ENCODE results near the gene CDC23. TPM values are rescaled to one million over a fixed set of nuclear protein-coding genes. Genes with fewer than 3 reads are reported as not detected.

CDC23 gene
- total and polyA plus RNA-seq, 2 of the 8 experiments (the other 6 are each of a cell fraction or from before 2014, with no cell fraction given): 32.6 to 45.7 TPM

DNA sequence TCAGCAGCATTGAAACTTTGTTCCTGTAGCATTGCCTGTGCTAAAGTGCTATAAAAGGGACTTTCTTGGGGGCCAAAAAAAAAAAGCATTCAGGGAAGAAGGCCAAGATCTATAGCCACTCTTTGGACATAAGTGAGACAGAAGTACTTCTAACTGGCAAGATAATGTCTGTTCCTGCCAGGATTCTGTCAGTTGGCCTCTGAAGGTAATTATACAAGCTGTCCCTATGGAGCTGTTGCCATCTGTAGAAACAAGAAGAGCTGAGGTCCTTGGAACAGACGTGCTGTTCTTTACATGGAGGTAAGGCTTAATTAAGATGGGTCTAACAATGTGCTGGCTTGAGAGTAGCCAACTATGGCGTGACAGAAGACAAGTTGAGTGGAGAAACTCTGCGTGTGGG is 24.5 kb downstream of the CDC23 start:
- H4K91ac ChIP-seq (replicated peaks; ENCODE audit: insufficient read length, low read length): no peak overlapping the region
- WGBS, 2 experiments (ENCODE audit: extremely low coverage in 1 of 2, insufficient coverage in 1 of 2, insufficient read length in 1 of 2, insufficient replicate concordance in 2 of 2, low coverage in 1 of 2, low lambda C conversion rate in 2 of 2, missing lambda C conversion rate in 1 of 2): 95% methylated on average over 3 of the region's 3 CpGs; no CpG with 5 or more reads in 1 of the 2 experiments
- no peaks in the 10 kb centered on the region for H3K23me2 ChIP-seq (ENCODE audit: low read depth, low read length)
- no peak overlapping the region for H2AK5ac ChIP-seq (ENCODE audit: low read depth, low read length)
- no peak overlapping the region for H3K4me2 ChIP-seq (ENCODE audit: insufficient read depth in 1 of 2, low read depth in 2 of 2, low read length in 2 of 2)
- peaks cover 0 to 1% (median 0%) of the 10 kb centered on the region in 4 experiments; a peak in 1 of 7 replicates for H3K27me3 ChIP-seq (replicated peaks in 1 of 4; ENCODE audit: control insufficient read depth in 3 of 4, extremely low read depth in 1 of 4, insufficient read depth in 3 of 4, low read length in 3 of 4)
- ChIA-PET POLR2A (ENCODE audit: partially characterized antibody) (interaction anchor here (0.6 to 4.6 kb wide), 9 partner anchors 8 to 249 kb away, joined by 3 to 37 read pairs (median 4); partner anchors contain the start of genes BRD8, CDC23, KDM3B and KIF20A), CTCF (ENCODE audit: partially characterized antibody) (interaction anchor here (0.8 to 2.9 kb wide), 5 partner anchors 9 to 90 kb away, joined by 3 to 12 read pairs (median 5); partner anchors contain the start of gene KIF20A)
- no peak overlapping the region for H2BK120ac ChIP-seq (replicated peaks; ENCODE audit: low read depth, low read length)
- H3K36me3 ChIP-seq (ENCODE audit: control insufficient read depth in 2 of 4, insufficient read depth in 4 of 4, low read length in 3 of 4): peaks cover 44 to 90% (median 78%) of the 10 kb centered on the region in 4 experiments
- H3K4me3 ChIP-seq (ENCODE audit: extremely low read depth in 1 of 4, insufficient read depth in 2 of 4, low read depth in 3 of 4, low read length in 4 of 4): no peak overlapping the region
- no peak overlapping the region for H3K9ac ChIP-seq (replicated peaks in 1 of 4; ENCODE audit: extremely low read depth in 1 of 4, low read depth in 3 of 4, low read length in 3 of 4)
- no peak overlapping the region for H2AFZ ChIP-seq (ENCODE audit: low read length)
- peaks cover 0 to 2% of the 10 kb centered on the region in 2 experiments for H4K20me1 ChIP-seq (replicated peaks in 1 of 2; ENCODE audit: control insufficient read depth in 1 of 2, insufficient read depth in 2 of 2, low read length in 2 of 2)
- H4K8ac ChIP-seq (ENCODE audit: extremely low read depth, insufficient read depth, low read length): no peak overlapping the region
- DNase-seq (ENCODE audit: low read depth in 1 of 2, low spot score in 2 of 2) (no peak), FAIRE-seq (no peak)
- no peak overlapping the region for H4K5ac ChIP-seq (ENCODE audit: insufficient read length, low read depth, low read length)
- no peak overlapping the region for H2BK20ac ChIP-seq (ENCODE audit: low read length)
- no peaks in the 10 kb centered on the region for H3K4me1 ChIP-seq (replicated peaks in 1 of 4; ENCODE audit: control insufficient read depth in 3 of 4, insufficient read depth in 4 of 4, low read length in 3 of 4)
- no peaks in the 10 kb centered on the region for H3K9me3 ChIP-seq (ENCODE audit: insufficient read depth in 2 of 2, low read depth in 1 of 2, low read length in 1 of 2)
- no peak overlapping the region for H2BK15ac ChIP-seq (ENCODE audit: low read length)
- TF ChIP-seq, protein P1, sequence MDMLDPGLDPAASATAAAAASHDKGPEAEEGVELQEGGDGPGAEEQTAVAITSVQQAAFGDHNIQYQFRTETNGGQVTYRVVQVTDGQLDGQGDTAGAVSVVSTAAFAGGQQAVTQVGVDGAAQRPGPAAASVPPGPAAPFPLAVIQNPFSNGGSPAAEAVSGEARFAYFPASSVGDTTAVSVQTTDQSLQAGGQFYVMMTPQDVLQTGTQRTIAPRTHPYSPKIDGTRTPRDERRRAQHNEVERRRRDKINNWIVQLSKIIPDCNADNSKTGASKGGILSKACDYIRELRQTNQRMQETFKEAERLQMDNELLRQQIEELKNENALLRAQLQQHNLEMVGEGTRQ (IDR thresholded peaks at IDR 0.05; ENCODE audit: low read length): no peak
- no peak for TF ChIP-seq SIN3A (conservative IDR thresholded peaks at IDR 0.05 in 1 of 2, IDR thresholded peaks at IDR 0.05 in 1 of 2; ENCODE audit: low read depth in 1 of 2, low read length in 2 of 2)
- TF ChIP-seq CREB1 (IDR thresholded peaks at IDR 0.05): no peak
- TF ChIP-seq JUND (IDR thresholded peaks at IDR 0.05; ENCODE audit: low read length): no peak
- no peak for TF ChIP-seq SP1 (IDR thresholded peaks at IDR 0.05; ENCODE audit: low read depth, low read length)
- no peak for TF ChIP-seq RBBP5 (IDR thresholded peaks at IDR 0.05; ENCODE audit: borderline replicate concordance, low read depth, low read length)
- TF ChIP-seq CBX5 (IDR thresholded peaks at IDR 0.05; ENCODE audit: low read depth, low read length): no peak
- no peak for TF ChIP-seq POU5F1 (IDR thresholded peaks at IDR 0.05; ENCODE audit: low read depth, low read length)
- no peak for TF ChIP-seq SIRT6 (IDR thresholded peaks at IDR 0.05; ENCODE audit: low read length)
- TF ChIP-seq TBP (IDR thresholded peaks at IDR 0.05; ENCODE audit: low read depth, low read length): no peak
- no peak overlapping the region for H2BK12ac ChIP-seq (ENCODE audit: low read depth, low read length)
- H3K14ac ChIP-seq (ENCODE audit: insufficient read length): no peak overlapping the region
- H3K23ac ChIP-seq (ENCODE audit: insufficient read length): no peak overlapping the region
- H3K4ac ChIP-seq (replicated peaks; ENCODE audit: insufficient read length, low read depth, low read length): no peak overlapping the region
- H3K27ac ChIP-seq (ENCODE audit: low read depth, low read length): no peak overlapping the region
- no peaks in the 10 kb centered on the region for H3K79me2 ChIP-seq (ENCODE audit: control insufficient read depth in 1 of 2, insufficient read depth in 2 of 2, low read length in 2 of 2)
- no peak overlapping the region for H3K18ac ChIP-seq (ENCODE audit: extremely low read depth, low read length)
- no peak overlapping the region for H2BK5ac ChIP-seq (ENCODE audit: low read depth, low read length)
- 0 out of 2 replicates have a peak, but pooled peaks cover 2% of the 10 kb centered on the region for H3K79me1 ChIP-seq (ENCODE audit: low read depth, low read length)
- no peak overlapping the region for H3K56ac ChIP-seq (replicated peaks; ENCODE audit: insufficient read length, low read depth, low read length)
